Left ventricle myocardium inferior (tissue), 1 donor: ENCODE data around the gene GFRAL. TPM values are rescaled to one million over a fixed set of nuclear protein-coding genes. Genes with fewer than 3 reads are reported as not detected.

ENCODE experiments used
- DNase-seq: peaks from one replicate; pipeline ENCODE4 v3.0.0-alpha.2; 2020
- H3K27ac ChIP-seq: fragments of 200-600 bp; replicated peaks from 2 replicates; pipeline ENCODE4 v1.8.0; 2021
- H3K27me3 ChIP-seq: fragments of 200-600 bp; 2 replicates; pipeline ENCODE4 v1.8.0; 2021; ENCODE audit warnings: low read depth
- H3K36me3 ChIP-seq: fragments of 200-600 bp; 2 replicates; pipeline ENCODE4 v1.8.0; 2021
- H3K4me1 ChIP-seq: fragments of 200-600 bp; 2 replicates; pipeline ENCODE4 v1.8.0; 2021
- H3K4me3 ChIP-seq: fragments of 200-600 bp; 2 replicates; pipeline ENCODE4 v1.8.0; 2021; ENCODE audit warnings: mild to moderate bottlenecking, moderate library complexity
- H3K9me3 ChIP-seq: fragments of 200-600 bp; replicated peaks from 2 replicates; pipeline ENCODE4 v1.8.0; 2021
- CTCF ChIP-seq: fragments of 200-600 bp; IDR thresholded peaks from 2 replicates; pipeline ENCODE4 v1.8.0; 2021; ENCODE audit warnings: antibody characterized with exemption, mild to moderate bottlenecking, borderline replicate concordance
- intact Hi-C: fragments of 100-400 bp; cut with micrococcal nuclease; formaldehyde crosslinking; loops from one replicate; pipeline ENCODE4 v1.11.0; 2022
- total RNA-seq: library from RNA; stranded (reverse); fragmentation: NEBNext Ultra II Directional; extraction: Animal tissue kit (Norgen Biotek cat#: 25700); gene quantifications from one replicate; pipeline ENCODE4 v1.2.1, GENCODE V29; 2021
- donor health status: DM: no; HTN: yes; CAD: no; lungs with severe emphysema.

Gene GFRAL
- total RNA-seq, 1 donor from 2014 or later, result not detected

GRCh38 chr6:55320696-55321086, 6.6 kb upstream of the GFRAL start:
- intact Hi-C loops, result no loop called here
- Histone ChIP-seq H3K4me1 (no peaks in the 10 kb centered on the region), H3K36me3 (no peaks in the 10 kb centered on the region), H3K27ac (no peak overlapping the region), H3K27me3 (no peaks in the 10 kb centered on the region), H3K4me3 (no peak overlapping the region), H3K9me3 (peaks cover 31% of the 10 kb centered on the region)
- no peak for DNase-seq
- no peak for TF ChIP-seq CTCF

GRCh38 chr6:55377150-55377549, 49.9 kb downstream of the GFRAL start:
- no peak for DNase-seq
- no peaks in the 10 kb centered on the region for H3K9me3 ChIP-seq
- intact Hi-C loops, result no loop called here

GRCh38 chr6:55379471-55379870, 52.2 kb downstream of the GFRAL start:
- no peak for TF ChIP-seq CTCF
- DNase-seq, result no peak
- Histone ChIP-seq H3K27ac (no peak overlapping the region), H3K27me3 (no peaks in the 10 kb centered on the region), H3K36me3 (no peaks in the 10 kb centered on the region), H3K4me3 (no peak overlapping the region), H3K4me1 (no peaks in the 10 kb centered on the region), H3K9me3 (no peaks in the 10 kb centered on the region)
- intact Hi-C loops, result no loop called here

More at GRCh38 chr6:55377150-55377549, 49.9 kb downstream of the GFRAL start:
- Histone ChIP-seq H3K4me3 (no peak overlapping the region), H3K27me3 (no peaks in the 10 kb centered on the region), H3K4me1 (no peaks in the 10 kb centered on the region), H3K36me3 (no peaks in the 10 kb centered on the region), H3K27ac (no peak overlapping the region)
- no peak for TF ChIP-seq CTCF

- H3K27me3 ChIP-seq, result no peaks in the 10 kb centered on the region
- no peak for TF ChIP-seq CTCF
- H3K4me3 ChIP-seq, result no peak overlapping the region
- H3K9me3 ChIP-seq, result no peaks in the 10 kb centered on the region
- H3K36me3 ChIP-seq, result no peaks in the 10 kb centered on the region
- no peak overlapping the region for H3K27ac ChIP-seq
- no peak for DNase-seq
- no peaks in the 10 kb centered on the region for H3K4me1 ChIP-seq
- intact Hi-C loops, result no loop called here
Measured at GRCh38 chr6:55379895-55380294, 52.6 kb downstream of the GFRAL start.

GRCh38 chr6:55388211-55388610, 60.9 kb downstream of the GFRAL start:
- intact Hi-C loops, result no loop called here
- DNase-seq, result no peak

More at GRCh38 chr6:55388211-55388610, 60.9 kb downstream of the GFRAL start:
- H3K27me3 ChIP-seq, result no peaks in the 10 kb centered on the region
- H3K36me3 ChIP-seq, result no peaks in the 10 kb centered on the region
- no peak for TF ChIP-seq CTCF
- no peaks in the 10 kb centered on the region for H3K9me3 ChIP-seq
- H3K4me3 ChIP-seq, result no peak overlapping the region
- H3K27ac ChIP-seq, result no peak overlapping the region
- H3K4me1 ChIP-seq, result no peaks in the 10 kb centered on the region
